Stimulated activated naive CD8-positive, alpha-beta T cell treated with anti-CD3 and anti-CD28 coated beads, Interleukin-15, amount 100 ng/mL, for 72 hours (primary cell): Measurements from ENCODE around the gene RAPGEFL1.
"Not testable (repeated sequence)": the region's sequence is repeated elsewhere in the genome, so short reads cannot be mapped to it uniquely, and the experiment has no call there.

Source experiments
- ATAC-seq: fragments of 150-1000 bp; cut with Tn5 transposase; 2 replicates; pipeline ENCODE4 v1.10.0; 2021; ENCODE audit warnings: mild to moderate bottlenecking, moderate library complexity
- DNase-seq, 2 donors: peaks; one replicate each; pipeline ENCODE4 v3.0.0; 2021 to 2022
- H3K27ac Mint-ChIP-seq, 2 donors: one replicate each; pipeline ENCODE4 v1.8.0; 2022; ENCODE audit warnings: mild to moderate bottlenecking in 2 of 2, mixed read lengths in 2 of 2, moderate library complexity in 2 of 2
- H3K27me3 Mint-ChIP-seq: one replicate; pipeline ENCODE4 v1.8.0; 2022; ENCODE audit warnings: mixed read lengths
- H3K4me1 Mint-ChIP-seq: one replicate; pipeline ENCODE4 v1.8.0; 2022; ENCODE audit warnings: mild to moderate bottlenecking, mixed read lengths
- H3K4me3 Mint-ChIP-seq, 2 donors: one replicate each; pipeline ENCODE4 v1.8.0; 2022; ENCODE audit warnings: mild to moderate bottlenecking in 2 of 2, mixed read lengths in 2 of 2, moderate library complexity in 1 of 2
- H3K9me3 Mint-ChIP-seq, 2 donors: one replicate each; pipeline ENCODE4 v1.8.0; 2022; ENCODE audit warnings: mixed read lengths in 2 of 2

Gene RAPGEFL1

DNA sequence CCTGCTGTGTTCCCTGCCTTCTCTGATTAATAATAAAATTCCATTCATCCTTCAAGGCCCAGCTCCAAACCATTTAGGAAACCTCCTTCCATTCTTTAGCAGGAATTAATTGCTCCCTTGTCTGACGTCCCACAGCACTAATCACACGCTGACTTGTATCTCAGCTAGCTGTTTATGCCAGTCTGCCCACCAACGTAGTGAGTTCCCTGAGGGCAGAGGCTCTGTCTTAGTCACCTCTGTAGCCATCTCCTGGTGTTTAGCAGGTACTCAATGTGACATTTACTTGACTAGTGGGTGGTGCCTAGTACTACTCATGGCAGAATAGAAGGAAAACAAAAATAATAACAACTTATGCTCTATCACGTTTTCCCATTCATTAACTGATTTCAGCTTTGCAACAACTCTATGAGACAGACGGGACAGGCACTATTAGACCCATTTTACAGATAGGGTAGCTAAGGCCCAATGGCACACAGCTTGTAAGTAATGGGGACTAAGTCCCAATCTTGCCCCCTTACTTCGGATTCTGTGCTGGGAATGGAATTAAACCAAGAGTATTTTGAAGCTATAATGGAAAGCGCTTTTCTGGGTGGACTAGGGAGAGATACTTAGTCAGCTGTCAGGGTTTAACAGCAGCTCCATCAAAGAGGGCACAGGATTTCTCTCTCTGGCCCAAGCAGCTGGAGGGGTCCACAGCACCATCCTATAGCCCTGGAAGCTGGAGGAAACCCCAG, 40.9 kb downstream of the RAPGEFL1 start:
- H3K4me3 Mint-ChIP-seq = peak overlapping the region; percentile 83 to 91
- DNase-seq (no peak), ATAC-seq (no peak)
- peaks cover 24% of the 10 kb centered on the region for H3K4me1 Mint-ChIP-seq
- H3K27ac Mint-ChIP-seq = peak overlapping the region; percentile 99 to 100
- H3K27me3 Mint-ChIP-seq = no peaks in the 10 kb centered on the region
- no peaks in the 10 kb centered on the region for H3K9me3 Mint-ChIP-seq

- Mint-ChIP-seq H3K4me3 (peak within 1 kb of the TSS; percentile 83 to 91), H3K27ac (peak within 1 kb of the TSS; percentile 99 to 100), H3K4me1 (peaks cover 24% of the 10 kb centered on the region), H3K27me3 (no peaks in the 10 kb centered on the region), H3K9me3 (no peaks in the 10 kb centered on the region)
- DNase-seq (peak; percentile 95 to 97), ATAC-seq (peak; percentile 97)
Measured at GRCh38 chr17:40218740-40219593, 41.7 kb downstream of the RAPGEFL1 start, which contains the start of gene WIPF2. Gene WIPF2, plus strand, starts transcription at chr17:40219304. Its CDS starts 37,156 bp downstream, at chr17:40256460.

- Mint-ChIP-seq H3K4me3 (peak overlapping the region; percentile 83 to 91), H3K4me1 (peaks cover 30% of the 10 kb centered on the region), H3K9me3 (no peaks in the 10 kb centered on the region), H3K27ac (peak overlapping the region; percentile 1 to 94), H3K27me3 (no peaks in the 10 kb centered on the region)
- DNase-seq (peak; percentile 20 to 23), ATAC-seq (peak; percentile 18)
Measured at GRCh38 chr17:40219594-40220338, 42.5 kb downstream of the RAPGEFL1 start.

GRCh38 chr17:40224718-40225550, 47.7 kb downstream of the RAPGEFL1 start:
- no peak for ATAC-seq
- Mint-ChIP-seq H3K27me3 (no peaks in the 10 kb centered on the region), H3K27ac (peak overlapping the region in 1 of 2 donors; percentile 54), H3K9me3 (no peaks in the 10 kb centered on the region), H3K4me1 (peaks cover 32% of the 10 kb centered on the region), H3K4me3 (no peak overlapping the region)
- DNase-seq = no peak

DNA sequence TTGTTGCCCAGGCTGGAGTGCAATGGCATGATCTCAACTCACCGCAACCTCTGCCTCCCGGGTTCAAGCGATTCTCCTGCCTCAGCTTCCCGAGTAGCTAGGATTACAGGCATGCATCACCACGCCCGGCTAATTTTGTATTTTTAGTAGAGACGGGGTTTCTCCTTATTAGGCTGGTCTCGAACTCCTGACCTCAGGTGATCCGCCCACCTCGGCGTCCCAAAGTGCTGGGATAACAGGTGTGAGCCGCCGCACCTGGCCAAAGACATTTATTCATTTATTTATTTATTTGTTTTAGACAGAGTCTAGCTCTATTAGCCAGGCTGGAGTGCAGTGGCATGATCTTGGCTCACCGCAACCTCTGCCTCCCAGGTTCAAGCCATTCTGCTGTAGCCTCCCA, 51.9 kb downstream of the RAPGEFL1 start:
- ATAC-seq, H3K9me3 Mint-ChIP-seq, H3K4me3 Mint-ChIP-seq, DNase-seq, H3K27me3 Mint-ChIP-seq: not testable (repeated sequence)
- Mint-ChIP-seq H3K27ac (peak overlapping the region in 1 of 2 donors; percentile 54), H3K4me1 (peaks cover 28% of the 10 kb centered on the region)

DNA sequence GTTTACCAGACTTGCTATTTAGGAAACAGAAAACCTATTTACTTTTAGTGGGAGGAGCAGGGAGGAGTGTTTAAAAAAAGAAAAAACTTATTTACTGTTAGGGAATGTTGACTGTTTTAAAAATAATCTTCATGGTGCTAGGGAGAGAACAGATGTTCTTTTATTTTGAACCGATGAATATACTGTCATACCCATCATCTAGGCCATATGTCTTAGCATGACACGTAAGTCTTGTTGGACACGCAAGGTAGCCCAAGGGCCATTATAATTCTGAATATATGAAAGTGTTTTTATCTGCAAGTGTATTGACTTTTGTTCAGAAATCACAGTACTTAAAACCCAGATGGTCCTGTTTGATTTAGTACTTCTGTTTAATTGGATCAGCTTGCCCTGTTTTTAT, 53.4 kb downstream of the RAPGEFL1 start:
- Mint-ChIP-seq H3K9me3 (no peaks in the 10 kb centered on the region), H3K4me3 (no peak overlapping the region), H3K4me1 (peaks cover 13% of the 10 kb centered on the region), H3K27ac (no peak overlapping the region), H3K27me3 (no peaks in the 10 kb centered on the region)
- no peak for DNase-seq
- ATAC-seq = no peak

- not testable (repeated sequence) for H3K27me3 Mint-ChIP-seq
Measured at GRCh38 chr17:40231928-40232327, 54.7 kb downstream of the RAPGEFL1 start.

GRCh38 chr17:40241252-40241834, 64.1 kb downstream of the RAPGEFL1 start:
- H3K4me3 Mint-ChIP-seq = no peak overlapping the region
- H3K4me1 Mint-ChIP-seq = peaks cover 27% of the 10 kb centered on the region
- ATAC-seq = no peak
- no peaks in the 10 kb centered on the region for H3K27me3 Mint-ChIP-seq
- no peaks in the 10 kb centered on the region for H3K9me3 Mint-ChIP-seq
- no peak for DNase-seq
- H3K27ac Mint-ChIP-seq = peak overlapping the region in 1 of 2 donors; percentile 50

More at GRCh38 chr17:40231928-40232327, 54.7 kb downstream of the RAPGEFL1 start:
- H3K27ac Mint-ChIP-seq, DNase-seq, H3K4me3 Mint-ChIP-seq, ATAC-seq, H3K9me3 Mint-ChIP-seq: not testable (repeated sequence)
- peaks cover 13% of the 10 kb centered on the region for H3K4me1 Mint-ChIP-seq

DNA sequence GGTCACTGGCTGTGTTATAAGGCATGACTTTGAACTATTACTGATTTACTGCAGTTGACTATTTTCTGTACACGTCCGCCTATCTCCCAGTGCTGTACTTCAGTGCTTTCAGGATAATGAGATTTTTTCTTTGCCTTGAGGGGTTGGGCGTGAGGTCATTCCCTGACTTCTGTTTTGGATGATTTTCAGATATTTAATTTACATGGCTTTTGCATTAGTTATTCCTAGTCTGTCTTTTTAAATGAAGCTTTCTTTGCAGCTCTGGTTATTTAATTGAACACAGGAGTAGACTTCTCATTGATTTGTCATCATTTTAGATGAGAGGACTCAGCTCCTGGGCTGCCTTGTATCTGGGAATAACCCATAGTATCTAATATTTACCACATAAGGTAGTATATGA, 65.5 kb downstream of the RAPGEFL1 start:
- H3K4me1 Mint-ChIP-seq = peaks cover 27% of the 10 kb centered on the region
- H3K27ac Mint-ChIP-seq = no peak overlapping the region
- no peaks in the 10 kb centered on the region for H3K27me3 Mint-ChIP-seq

DNA sequence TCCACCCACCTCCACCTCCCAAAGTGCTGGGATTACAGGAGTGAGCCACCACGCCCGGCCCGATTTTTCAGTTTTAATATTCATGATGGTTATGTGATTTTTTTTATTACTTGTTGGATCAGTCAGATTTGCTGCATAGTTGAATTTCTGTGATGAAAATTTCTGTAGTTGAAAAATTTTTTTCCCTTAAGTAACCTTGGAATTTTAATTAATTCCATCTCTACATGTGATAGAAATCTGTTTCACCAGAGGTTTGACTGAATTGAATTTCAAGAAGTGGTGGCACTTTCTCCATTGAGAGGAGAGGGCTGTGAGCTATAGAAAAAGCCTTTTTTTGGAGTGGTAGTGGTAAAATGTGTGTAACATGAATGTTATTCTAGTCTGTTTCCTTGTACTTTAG, 66.5 kb downstream of the RAPGEFL1 start:
- no peak overlapping the region for H3K27ac Mint-ChIP-seq
- DNase-seq = no peak
- H3K4me1 Mint-ChIP-seq = peaks cover 27% of the 10 kb centered on the region
- no peaks in the 10 kb centered on the region for H3K9me3 Mint-ChIP-seq
- ATAC-seq = no peak
- H3K27me3 Mint-ChIP-seq = no peaks in the 10 kb centered on the region
- H3K4me3 Mint-ChIP-seq = no peak overlapping the region

More for the DNA sequence above, 65.5 kb downstream of the RAPGEFL1 start:
- H3K4me3 Mint-ChIP-seq = no peak overlapping the region
- ATAC-seq (no peak), DNase-seq (no peak)
- no peaks in the 10 kb centered on the region for H3K9me3 Mint-ChIP-seq

GRCh38 chr17:40244255-40244654, 67.0 kb downstream of the RAPGEFL1 start:
- no peaks in the 10 kb centered on the region for H3K27me3 Mint-ChIP-seq
- H3K27ac Mint-ChIP-seq = no peak overlapping the region
- ATAC-seq (no peak), DNase-seq (no peak)
- H3K4me1 Mint-ChIP-seq = peaks cover 27% of the 10 kb centered on the region
- no peak overlapping the region for H3K4me3 Mint-ChIP-seq
- H3K9me3 Mint-ChIP-seq = no peaks in the 10 kb centered on the region
